ENCODE measurements around the gene ZC3H18.

GRCh38 chr16:88669980-88670379 lies 99.8 kb downstream of the ZC3H18 start:
- TF ChIP-seq CTCF (IDR thresholded peaks at IDR 0.05) (no peak), POLR2A (IDR thresholded peaks at IDR 0.05) (no peak)

Measured in ovary (tissue), 3 donors.